ENCODE results near the gene ELF1. TPM values are rescaled to one million over a fixed set of nuclear protein-coding genes. Genes with fewer than 3 reads are reported as not detected.

The ELF1 gene
- 100 to 1,000 TPM; 120 to 143 TPM for total RNA-seq

GRCh38 chr13:41019011-41019487 is at the start of gene ELF1:
ELF1 (minus strand) TSS chr13:41019316; CDS start chr13:40982054, 37,262 bp downstream.
- Mint-ChIP-seq H3K36me3 (peaks cover 29% of the 10 kb centered on the region), H3K27me3 (no peaks in the 10 kb centered on the region), H3K27ac (peak within 1 kb of the TSS; percentile 97), H3K4me1 (peaks cover 47% of the 10 kb centered on the region), H3K4me3 (peak within 1 kb of the TSS; percentile 90), H3K9me3 (ENCODE audit: low read depth) (no peaks in the 10 kb centered on the region)
- DNase-seq = peak; percentile 81
- peak; percentile 93 for ATAC-seq
- CTCF ChIA-PET = interaction anchor here (0.9 to 5.4 kb wide), 8 partner anchors 8 to 241 kb away, joined by 3 to 29 read pairs (median 6); partner anchors contain the start of gene WBP4

DNA sequence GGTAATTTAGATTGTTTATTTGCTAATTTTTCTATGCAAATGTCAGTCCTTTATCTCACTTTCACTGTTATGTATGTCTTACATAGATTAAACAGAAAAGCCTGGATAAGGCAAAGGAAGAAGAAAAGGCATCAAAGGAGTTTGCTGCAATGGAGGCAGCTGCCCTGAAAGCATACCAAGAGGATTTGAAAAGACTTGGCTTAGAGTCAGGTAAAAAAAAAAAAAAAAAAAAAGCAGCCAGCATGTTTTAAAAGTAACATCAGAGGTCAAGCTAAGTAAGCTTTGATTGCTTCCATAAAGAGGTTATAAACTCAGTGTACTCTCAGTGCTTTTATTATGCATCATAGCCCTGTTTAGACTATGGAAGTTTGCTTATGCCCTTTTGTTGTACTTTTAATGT is 46.0 kb upstream of the ELF1 start:
- Mint-ChIP-seq H3K27ac (no peak overlapping the region), H3K4me1 (peaks cover 25% of the 10 kb centered on the region), H3K9me3 (ENCODE audit: low read depth) (no peaks in the 10 kb centered on the region), H3K36me3 (peaks cover 39% of the 10 kb centered on the region), H3K27me3 (peaks cover 2% of the 10 kb centered on the region), H3K4me3 (no peak overlapping the region)
- DNase-seq (no peak), ATAC-seq (no peak)
- CTCF ChIA-PET = interaction anchor here (1.0 kb wide), 1 partner anchor 11 kb away, joined by 4 read pairs; no protein-coding TSS in a partner anchor

- peaks cover 27% of the 10 kb centered on the region for H3K4me1 Mint-ChIP-seq
- CTCF ChIA-PET = interaction anchor here (1.0 kb wide), 1 partner anchor 10 kb away, joined by 4 read pairs; no protein-coding TSS in a partner anchor
- peaks cover 37% of the 10 kb centered on the region for H3K36me3 Mint-ChIP-seq
- no peak overlapping the region for H3K27ac Mint-ChIP-seq
- ATAC-seq = no peak
- no peaks in the 10 kb centered on the region for H3K9me3 Mint-ChIP-seq (ENCODE audit: low read depth)
- peaks cover 2% of the 10 kb centered on the region for H3K27me3 Mint-ChIP-seq
- H3K4me3 Mint-ChIP-seq = no peak overlapping the region
- DNase-seq = no peak
Measured at GRCh38 chr13:41064493-41064892, 45.4 kb upstream of the ELF1 start.

DNA sequence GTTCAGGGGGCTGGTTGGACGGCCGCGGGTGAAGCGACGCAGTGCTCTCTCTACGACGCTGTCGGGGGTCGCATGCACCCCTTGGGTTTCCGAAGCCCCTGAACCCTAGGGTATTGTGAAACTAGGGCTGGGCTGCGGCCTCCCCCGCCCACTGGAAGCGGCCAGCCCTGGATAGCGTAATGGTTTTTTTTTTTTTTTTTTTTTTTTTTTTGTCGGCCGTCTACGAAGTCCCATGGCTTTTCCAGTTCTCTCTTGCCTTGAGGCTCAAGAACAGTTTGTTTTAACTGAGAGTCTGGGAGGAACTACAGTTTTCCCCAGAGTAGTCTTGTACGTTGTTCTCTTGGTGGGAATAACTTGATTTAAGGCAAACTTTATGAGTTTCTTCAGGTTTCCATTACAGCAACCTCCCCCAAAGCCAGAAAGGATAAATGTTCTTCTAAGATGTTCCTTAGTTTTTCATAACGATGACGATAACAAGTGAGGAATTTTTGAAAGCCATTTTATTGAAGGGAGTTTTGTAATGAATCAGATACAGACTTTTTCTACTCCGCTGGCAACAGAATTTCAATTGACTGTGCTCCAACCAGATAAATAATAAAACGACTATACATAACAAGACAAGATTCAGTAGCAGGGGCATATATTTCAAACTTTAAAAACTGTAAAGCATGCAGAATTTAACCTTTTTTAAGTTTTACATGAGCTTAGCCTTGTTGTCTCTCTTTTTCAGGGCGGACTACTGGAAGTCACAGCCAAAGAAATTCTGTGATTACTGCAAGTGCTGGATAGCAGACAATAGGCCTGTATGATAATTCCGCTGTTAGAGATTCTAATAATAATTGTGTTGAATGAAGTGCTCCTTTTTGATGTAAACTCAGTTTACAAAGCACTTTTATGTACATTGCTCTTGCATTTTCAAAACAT is 43.1 kb upstream of the ELF1 start:
- Mint-ChIP-seq H3K27ac (peak overlapping the region; percentile 98), H3K9me3 (ENCODE audit: low read depth) (no peaks in the 10 kb centered on the region), H3K4me1 (peaks cover 42% of the 10 kb centered on the region), H3K27me3 (peaks cover 2% of the 10 kb centered on the region), H3K4me3 (peak overlapping the region; percentile 99), H3K36me3 (peaks cover 27% of the 10 kb centered on the region)
- ATAC-seq (peak; percentile 31), DNase-seq (no peak)
- CTCF ChIA-PET = interaction anchor here (0.6 to 3.3 kb wide), 5 partner anchors 11 to 157 kb away, joined by 3 to 27 read pairs (median 6); partner anchors contain the start of gene ELF1

DNA sequence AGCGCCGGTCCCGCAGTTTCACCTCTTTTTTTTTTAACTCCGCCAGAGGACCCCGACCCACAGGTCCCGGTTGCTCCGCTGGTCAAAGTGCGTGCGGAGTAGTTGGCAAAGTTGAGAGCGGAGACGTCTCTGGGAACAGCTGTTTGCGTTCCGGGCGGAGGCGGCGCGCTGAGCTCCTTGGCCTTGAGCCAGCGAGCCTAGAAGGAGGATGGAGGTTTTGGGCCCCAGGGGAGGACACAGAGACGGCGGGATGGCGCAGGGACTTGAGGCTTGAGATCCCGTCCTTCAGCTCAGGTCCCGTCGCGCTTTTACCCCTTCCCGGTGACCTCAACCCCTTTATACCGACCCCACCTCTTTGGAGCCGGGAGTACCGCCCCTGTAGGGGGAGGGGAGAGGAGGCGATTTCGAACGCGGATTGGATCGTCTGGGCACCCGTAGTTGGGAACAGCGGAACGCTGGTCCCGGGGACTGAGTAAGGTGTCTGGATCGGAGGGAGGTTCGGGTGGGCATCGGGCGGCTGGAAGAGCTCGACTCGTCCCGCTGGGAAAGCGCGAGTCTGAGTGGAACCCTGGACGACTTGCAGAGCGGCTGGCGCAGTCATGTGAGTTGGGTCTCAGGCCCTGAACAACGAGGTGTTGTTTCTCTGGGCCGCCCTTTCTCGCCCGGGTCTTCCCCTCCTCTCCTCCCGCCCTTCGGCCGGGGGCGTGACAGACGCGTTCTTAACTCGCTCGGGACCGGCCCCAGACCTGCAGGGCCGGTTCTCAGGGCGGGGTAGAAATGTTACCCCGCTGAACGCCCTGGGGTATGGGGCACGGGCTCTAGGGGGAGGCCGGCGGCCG is 42.2 kb upstream of the ELF1 start, which contains the start of gene WBP4:
WBP4 (plus strand) TSS at position 435 of the 839 bp plus-strand sequence; CDS start at position 600, 165 bp downstream.
- Mint-ChIP-seq H3K27me3 (peaks cover 2% of the 10 kb centered on the region), H3K36me3 (peaks cover 21% of the 10 kb centered on the region), H3K27ac (peak within 1 kb of the TSS; percentile 98), H3K4me3 (peak within 1 kb of the TSS; percentile 99), H3K9me3 (ENCODE audit: low read depth) (no peaks in the 10 kb centered on the region), H3K4me1 (peaks cover 48% of the 10 kb centered on the region)
- ATAC-seq (peak; percentile 78), DNase-seq (peak; percentile 94)
- CTCF ChIA-PET = interaction anchor here (0.7 to 3.3 kb wide), 12 partner anchors 12 to 272 kb away, joined by 3 to 27 read pairs (median 4); partner anchors contain the start of genes ELF1 and SLC25A15

DNA sequence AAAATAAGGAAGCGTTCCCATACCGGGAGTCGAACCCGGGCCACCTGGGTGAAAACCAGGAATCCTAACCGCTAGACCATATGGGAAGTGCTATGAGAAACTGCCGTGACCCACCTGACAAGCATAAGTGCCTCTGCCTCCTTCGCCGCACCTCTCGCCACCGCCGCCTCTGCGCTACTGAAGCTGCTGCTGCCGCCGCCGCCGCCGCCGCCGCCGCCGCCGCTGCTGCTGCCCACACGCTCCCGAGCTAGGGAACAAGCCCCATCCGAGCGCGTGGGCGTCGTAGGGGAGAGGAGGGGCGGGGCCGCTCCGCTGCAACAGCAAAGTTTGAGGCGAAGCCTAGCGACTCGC is 41.6 kb upstream of the ELF1 start:
- Mint-ChIP-seq H3K27ac (peak overlapping the region; percentile 98), H3K27me3 (peaks cover 2% of the 10 kb centered on the region), H3K9me3 (ENCODE audit: low read depth) (no peaks in the 10 kb centered on the region), H3K4me3 (peak overlapping the region; percentile 99), H3K4me1 (peaks cover 52% of the 10 kb centered on the region), H3K36me3 (peaks cover 17% of the 10 kb centered on the region)
- CTCF ChIA-PET = interaction anchor here (0.7 to 3.3 kb wide), 14 partner anchors 11 to 271 kb away, joined by 3 to 27 read pairs (median 4); partner anchors contain the start of genes ELF1 and SLC25A15
- ATAC-seq = peak; percentile 57
- peak; percentile 88 for DNase-seq

GRCh38 chr13:41060082-41060723 is 41.1 kb upstream of the ELF1 start:
- ATAC-seq (peak; percentile 44), DNase-seq (peak; percentile 83)
- H3K27ac Mint-ChIP-seq = peak overlapping the region; percentile 98
- H3K9me3 Mint-ChIP-seq (ENCODE audit: low read depth) = no peaks in the 10 kb centered on the region
- H3K36me3 Mint-ChIP-seq = peaks cover 12% of the 10 kb centered on the region
- peak overlapping the region; percentile 99 for H3K4me3 Mint-ChIP-seq
- H3K27me3 Mint-ChIP-seq = peaks cover 2% of the 10 kb centered on the region
- H3K4me1 Mint-ChIP-seq = peaks cover 55% of the 10 kb centered on the region
- CTCF ChIA-PET = interaction anchor here (0.7 to 3.3 kb wide), 14 partner anchors 9 to 246 kb away, joined by 3 to 27 read pairs (median 4); partner anchors contain the start of gene ELF1

DNA sequence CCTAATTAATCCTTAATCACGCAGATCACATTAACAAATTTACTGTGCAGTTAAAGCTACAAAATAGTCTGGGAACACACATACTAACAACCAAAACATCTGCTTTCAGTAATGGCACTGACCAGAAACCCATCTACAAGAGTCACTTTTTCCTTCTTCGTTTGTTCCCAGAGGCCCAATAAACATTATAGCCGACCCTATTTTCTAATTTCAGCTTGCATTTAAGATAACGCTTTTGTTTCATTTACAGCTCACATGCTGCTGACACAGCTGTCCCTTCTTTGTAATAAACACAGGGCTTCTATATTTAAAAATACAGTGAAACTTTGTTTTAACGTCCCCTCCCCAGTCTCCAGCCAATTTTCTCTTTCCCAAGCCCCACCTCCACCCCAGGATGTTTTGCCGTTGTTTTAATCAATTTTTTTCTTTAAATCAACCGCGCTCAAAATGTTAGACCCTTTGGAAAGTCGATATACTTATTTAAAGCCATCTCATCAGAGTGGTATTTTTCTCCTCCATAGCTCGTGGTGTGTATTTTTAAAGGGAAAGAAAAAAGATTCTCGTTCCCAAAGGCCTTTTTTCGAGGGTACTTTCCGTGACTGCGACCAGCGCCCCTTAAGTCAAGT is 40.5 kb upstream of the ELF1 start:
- Mint-ChIP-seq H3K4me1 (peaks cover 60% of the 10 kb centered on the region), H3K4me3 (peak overlapping the region; percentile 99), H3K27ac (peak overlapping the region; percentile 98), H3K36me3 (peaks cover 7% of the 10 kb centered on the region), H3K27me3 (peaks cover 2% of the 10 kb centered on the region), H3K9me3 (ENCODE audit: low read depth) (no peaks in the 10 kb centered on the region)
- ATAC-seq = no peak
- no peak for DNase-seq
- CTCF ChIA-PET = interaction anchor here (0.9 to 3.3 kb wide), 7 partner anchors 9 to 89 kb away, joined by 3 to 27 read pairs (median 4); partner anchors contain the start of gene ELF1

DNA sequence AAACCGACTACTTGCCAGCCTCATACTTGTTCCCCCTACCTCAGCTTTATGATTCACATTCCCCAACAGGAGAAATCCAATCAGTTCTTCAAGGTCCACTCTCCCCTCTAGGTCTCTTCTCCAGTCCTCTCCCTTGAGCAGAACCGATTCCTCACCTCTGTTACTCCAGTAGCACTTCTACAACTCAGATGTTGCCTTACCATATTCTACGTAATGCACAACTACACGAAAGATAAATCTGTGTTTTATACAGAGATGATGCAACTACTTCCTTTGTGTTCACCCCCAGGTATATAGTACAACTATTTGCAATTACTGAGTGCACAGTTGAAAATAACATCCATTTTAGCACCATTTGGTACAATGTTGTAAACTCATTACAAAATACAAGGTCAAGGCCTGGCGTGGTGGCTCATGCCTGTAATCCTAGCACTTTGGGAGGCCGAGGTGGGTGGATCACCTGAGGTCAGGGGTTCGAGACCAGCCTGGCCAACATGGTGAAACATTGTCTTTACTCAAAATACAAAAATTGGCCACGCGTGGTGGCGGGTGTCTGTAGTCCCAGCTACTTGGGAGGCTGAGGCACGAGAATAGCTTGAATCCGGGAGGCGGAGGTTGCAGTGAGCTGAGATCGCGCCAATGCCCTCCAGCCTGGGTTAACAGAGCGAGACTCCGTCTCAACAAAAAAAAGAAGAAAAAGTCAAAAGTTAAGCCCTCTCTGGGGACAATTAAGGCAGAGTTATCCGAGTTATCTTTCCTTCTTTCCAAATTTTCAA is 39.4 kb upstream of the ELF1 start:
- H3K27ac Mint-ChIP-seq = no peak overlapping the region

GRCh38 chr13:41056826-41057711 is 38.0 kb upstream of the ELF1 start:
- ATAC-seq = no peak
- Mint-ChIP-seq H3K27me3 (peaks cover 2% of the 10 kb centered on the region), H3K4me3 (no peak overlapping the region), H3K9me3 (ENCODE audit: low read depth) (no peaks in the 10 kb centered on the region), H3K4me1 (peaks cover 50% of the 10 kb centered on the region), H3K36me3 (peaks cover 2% of the 10 kb centered on the region), H3K27ac (no peak overlapping the region)
- no peak for DNase-seq
- CTCF ChIA-PET = interaction anchor here (1.1 kb wide), 1 partner anchor 42 kb away, joined by 3 read pairs; no protein-coding TSS in a partner anchor

More for the DNA sequence above, 39.4 kb upstream of the ELF1 start:
- no peak for DNase-seq
- no peaks in the 10 kb centered on the region for H3K9me3 Mint-ChIP-seq (ENCODE audit: low read depth)
- peak overlapping the region; percentile 99 for H3K4me3 Mint-ChIP-seq
- peaks cover 2% of the 10 kb centered on the region for H3K27me3 Mint-ChIP-seq
- ATAC-seq = no peak
- H3K36me3 Mint-ChIP-seq = peaks cover 2% of the 10 kb centered on the region
- CTCF ChIA-PET = interaction anchor here (1.1 to 3.3 kb wide), 4 partner anchors 39 to 84 kb away, joined by 3 to 27 read pairs (median 10); partner anchors contain the start of gene ELF1
- H3K4me1 Mint-ChIP-seq = peaks cover 62% of the 10 kb centered on the region
